ENCODE measurements around the gene NR1H3. TPM values are rescaled to one million over a fixed set of nuclear protein-coding genes. Genes with fewer than 3 reads are reported as not detected.
"Not testable (repeated sequence)": the region's sequence is repeated elsewhere in the genome, so short reads cannot be mapped to it uniquely, and the experiment has no call there.

NR1H3 gene
- total RNA-seq, 1 donor from 2014 or later: 92.4 TPM

DNA sequence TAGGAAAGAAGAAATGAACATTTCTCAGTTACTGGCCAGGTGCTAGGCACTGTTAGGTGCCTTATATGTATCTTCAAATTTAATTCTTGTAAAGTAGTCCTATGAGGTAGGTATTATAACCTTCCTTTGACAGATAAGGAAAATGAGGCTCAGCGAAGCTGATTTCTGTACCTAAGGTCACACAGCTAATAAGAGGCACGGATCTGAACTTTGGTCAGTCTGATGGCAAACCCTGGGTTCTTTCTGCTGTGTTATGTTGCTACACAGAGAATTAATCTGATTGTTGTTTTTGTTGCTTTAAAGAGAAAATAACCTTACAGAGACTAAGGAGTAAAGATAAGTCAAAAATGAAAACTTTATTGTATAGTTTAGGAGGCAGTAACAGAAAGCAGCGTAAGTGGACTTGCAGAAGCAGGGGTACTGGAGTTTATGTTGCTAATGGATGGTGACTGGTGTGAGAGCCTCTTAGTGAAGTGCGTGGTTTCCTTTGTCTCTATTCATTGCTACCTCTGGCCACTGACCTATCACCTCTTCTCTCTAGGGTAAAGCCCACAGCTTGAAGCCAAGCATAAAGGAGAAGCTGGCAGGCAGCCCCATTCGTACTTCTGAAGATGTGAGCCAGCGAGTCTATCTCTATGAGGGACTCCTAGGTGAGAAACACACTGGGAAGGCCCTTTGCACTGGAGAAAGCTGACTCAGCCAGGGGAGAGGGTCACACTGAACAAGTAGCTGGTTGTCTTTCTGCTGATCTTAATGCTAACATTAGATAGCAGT, 50.4 kb downstream of the NR1H3 start:
- TF ChIP-seq, protein P1, sequence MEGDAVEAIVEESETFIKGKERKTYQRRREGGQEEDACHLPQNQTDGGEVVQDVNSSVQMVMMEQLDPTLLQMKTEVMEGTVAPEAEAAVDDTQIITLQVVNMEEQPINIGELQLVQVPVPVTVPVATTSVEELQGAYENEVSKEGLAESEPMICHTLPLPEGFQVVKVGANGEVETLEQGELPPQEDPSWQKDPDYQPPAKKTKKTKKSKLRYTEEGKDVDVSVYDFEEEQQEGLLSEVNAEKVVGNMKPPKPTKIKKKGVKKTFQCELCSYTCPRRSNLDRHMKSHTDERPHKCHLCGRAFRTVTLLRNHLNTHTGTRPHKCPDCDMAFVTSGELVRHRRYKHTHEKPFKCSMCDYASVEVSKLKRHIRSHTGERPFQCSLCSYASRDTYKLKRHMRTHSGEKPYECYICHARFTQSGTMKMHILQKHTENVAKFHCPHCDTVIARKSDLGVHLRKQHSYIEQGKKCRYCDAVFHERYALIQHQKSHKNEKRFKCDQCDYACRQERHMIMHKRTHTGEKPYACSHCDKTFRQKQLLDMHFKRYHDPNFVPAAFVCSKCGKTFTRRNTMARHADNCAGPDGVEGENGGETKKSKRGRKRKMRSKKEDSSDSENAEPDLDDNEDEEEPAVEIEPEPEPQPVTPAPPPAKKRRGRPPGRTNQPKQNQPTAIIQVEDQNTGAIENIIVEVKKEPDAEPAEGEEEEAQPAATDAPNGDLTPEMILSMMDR (IDR thresholded peaks at IDR 0.05): no peak
- no peak overlapping the region for H3K27ac ChIP-seq
- H3K9me3 ChIP-seq: peaks cover 0 to 1% of the 10 kb centered on the region in 2 donors
- peak in 1 of 2 donors; percentile 30 for DNase-seq (ENCODE audit: low spot score in 2 of 2)
- H3K4me1 ChIP-seq: peaks cover 3 to 10% of the 10 kb centered on the region in 2 donors
- H3K36me3 ChIP-seq: peaks cover 56 to 75% of the 10 kb centered on the region in 2 donors
- H3K27me3 ChIP-seq: no peaks in the 10 kb centered on the region
- no peak overlapping the region for H3K4me3 ChIP-seq
- intact Hi-C loops (cut with DNase I): no loop called here

DNA sequence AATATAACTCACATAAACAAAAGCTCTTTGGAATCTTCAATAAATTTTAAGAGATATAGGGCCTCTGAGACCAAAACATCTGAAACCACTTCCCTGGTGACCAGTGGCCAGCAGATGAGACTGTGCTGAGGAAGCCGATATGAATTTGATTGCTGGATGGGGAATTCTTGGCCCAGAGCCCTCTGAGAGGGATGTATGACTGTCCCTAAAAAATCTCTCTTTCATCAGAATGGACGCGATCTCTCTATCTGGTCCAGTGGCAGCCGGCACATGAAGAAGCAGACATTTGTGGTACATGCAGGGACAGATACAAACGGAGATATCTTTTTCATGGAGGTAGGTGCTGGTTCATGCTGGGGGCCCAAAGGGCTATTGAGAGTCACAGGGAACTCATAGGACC, 57.2 kb downstream of the NR1H3 start:
- DNase-seq (ENCODE audit: low spot score in 2 of 2): peak in 1 of 2 donors; percentile 22
- intact Hi-C loops (cut with DNase I): no loop called here
- H3K4me1 ChIP-seq: no peaks in the 10 kb centered on the region
- H3K36me3 ChIP-seq: peaks cover 76 to 77% of the 10 kb centered on the region in 2 donors
- no peak overlapping the region for H3K27ac ChIP-seq
- no peak overlapping the region for H3K4me3 ChIP-seq
- no peaks in the 10 kb centered on the region for H3K27me3 ChIP-seq
- H3K9me3 ChIP-seq: no peaks in the 10 kb centered on the region
- TF ChIP-seq, protein P1 (IDR thresholded peaks at IDR 0.05): no peak

DNA sequence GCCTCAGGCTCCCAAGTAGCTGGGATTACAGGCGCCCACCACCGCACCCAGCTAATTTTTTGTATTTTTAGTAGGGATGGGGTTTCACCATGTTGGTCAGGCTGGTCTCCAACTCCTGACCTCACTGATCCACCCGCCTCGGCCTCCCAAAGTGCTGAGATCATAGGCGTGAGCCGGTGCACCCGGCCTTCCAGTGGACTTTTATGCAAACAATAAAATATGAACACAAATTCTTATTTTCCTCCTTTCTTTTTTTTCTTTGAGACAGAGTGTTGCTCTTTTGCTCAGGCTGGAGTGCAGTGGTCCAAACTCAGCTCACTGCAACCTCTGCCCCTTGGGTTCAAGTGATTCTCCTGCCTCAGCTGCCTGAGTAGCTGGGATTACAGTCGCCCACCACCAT, 58.7 kb downstream of the NR1H3 start:
- H3K4me1 ChIP-seq; H3K27ac ChIP-seq; H3K4me3 ChIP-seq; H3K9me3 ChIP-seq; H3K27me3 ChIP-seq; intact Hi-C loops (cut with DNase I): not testable (repeated sequence)
- DNase-seq (ENCODE audit: low spot score in 2 of 2): peak in 1 of 2 donors; percentile 8
- peaks cover 64 to 70% of the 10 kb centered on the region in 2 donors for H3K36me3 ChIP-seq

DNA sequence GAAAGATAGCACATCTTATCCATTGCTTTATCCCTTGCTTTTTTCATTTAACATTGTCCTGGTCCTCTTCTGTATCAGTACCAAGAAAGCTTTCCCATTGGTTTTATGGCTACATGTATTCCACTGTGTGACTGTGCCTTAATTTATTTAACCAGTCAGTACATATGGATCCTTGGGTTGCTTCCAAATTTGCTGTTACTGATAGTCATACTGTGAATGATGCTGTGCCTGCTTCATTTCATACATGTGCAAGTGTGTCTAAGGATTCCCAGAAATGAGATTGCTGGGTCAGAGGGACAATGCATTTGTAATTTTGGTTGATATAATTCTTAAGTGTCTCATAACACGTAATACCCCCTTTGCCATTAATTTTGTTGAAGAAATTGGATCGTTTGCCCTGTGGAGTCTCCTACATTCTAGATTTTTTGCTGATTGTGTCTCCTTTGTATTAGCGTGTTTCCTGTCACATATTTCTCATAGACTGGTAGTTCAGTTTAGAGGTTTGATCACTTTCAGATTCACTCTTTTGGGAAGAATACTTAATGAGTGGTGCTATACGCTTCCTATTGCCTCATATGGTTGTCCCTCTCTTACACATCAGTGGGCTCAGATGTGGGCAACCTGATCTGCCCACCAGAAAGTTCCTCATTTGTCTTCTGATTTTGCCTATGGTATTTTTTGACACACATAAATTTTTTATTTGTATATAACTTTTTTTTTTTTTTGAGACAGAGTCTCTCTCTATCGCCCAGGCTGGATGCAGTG, 59.5 kb downstream of the NR1H3 start:
- no peaks in the 10 kb centered on the region for H3K9me3 ChIP-seq
- TF ChIP-seq, protein P1 (IDR thresholded peaks at IDR 0.05): no peak
- peaks cover 64 to 70% of the 10 kb centered on the region in 2 donors for H3K36me3 ChIP-seq
- no peak overlapping the region for H3K27ac ChIP-seq
- no peak overlapping the region for H3K4me3 ChIP-seq
- intact Hi-C loops (cut with DNase I): no loop called here
- no peaks in the 10 kb centered on the region for H3K27me3 ChIP-seq
- DNase-seq (ENCODE audit: low spot score in 2 of 2): peak in 1 of 2 donors; percentile 12
- H3K4me1 ChIP-seq: no peaks in the 10 kb centered on the region

DNA sequence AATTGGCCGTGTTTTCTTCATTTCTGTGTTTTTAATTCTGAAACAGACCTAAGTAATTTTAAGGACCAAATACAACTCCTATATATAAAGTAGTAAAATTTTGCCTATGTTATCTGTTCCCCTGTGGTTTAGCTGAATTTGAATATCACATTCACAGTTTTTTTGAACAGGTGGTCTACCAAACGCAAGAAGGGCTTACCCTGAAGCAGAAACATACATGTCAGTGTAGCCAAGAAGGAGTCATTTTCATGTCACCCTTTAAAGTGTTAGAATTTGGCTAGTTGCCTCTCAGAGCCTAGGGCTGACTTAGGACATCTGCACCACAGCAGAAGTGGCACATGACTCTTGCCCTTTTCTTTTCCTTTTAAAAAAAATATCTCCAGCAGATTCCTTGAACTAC, 60.4 kb downstream of the NR1H3 start:
- no peaks in the 10 kb centered on the region for H3K27me3 ChIP-seq
- TF ChIP-seq, protein P1 (IDR thresholded peaks at IDR 0.05): no peak
- H3K27ac ChIP-seq: no peak overlapping the region
- intact Hi-C loops (cut with DNase I): no loop called here
- H3K36me3 ChIP-seq: peaks cover 59 to 65% of the 10 kb centered on the region in 2 donors
- H3K4me1 ChIP-seq: no peaks in the 10 kb centered on the region
- H3K9me3 ChIP-seq: no peaks in the 10 kb centered on the region
- no peak overlapping the region for H3K4me3 ChIP-seq
- DNase-seq (ENCODE audit: low spot score in 2 of 2): peak in 1 of 2 donors; percentile 5

Other genes starting within 250 kb of the NR1H3 start
- gene ARFGAP2, start 81.1 kb upstream of the NR1H3 start, total RNA-seq: 66.1 TPM
- 32.7 TPM for gene PACSIN3, start 71.6 kb upstream of the NR1H3 start, total RNA-seq
- gene DDB2, start 43.0 kb upstream of the NR1H3 start, total RNA-seq: 22.6 TPM
- gene ACP2, start 9.2 kb upstream of the NR1H3 start, total RNA-seq: 63.3 TPM
- gene MADD, start 12.1 kb downstream of the NR1H3 start, total RNA-seq: 31.7 TPM
- not detected for gene MYBPC3, start 94.7 kb downstream of the NR1H3 start, total RNA-seq
- gene SPI1, start 120.6 kb downstream of the NR1H3 start, total RNA-seq: 98.2 TPM
- gene SLC39A13, start 150.6 kb downstream of the NR1H3 start, total RNA-seq: 246 TPM
- 34.8 TPM for gene PSMC3, start 168.4 kb downstream of the NR1H3 start, total RNA-seq
- not detected for gene RAPSN, start 191.1 kb downstream of the NR1H3 start, total RNA-seq